NCI-H2227 treated with DMSO at 0.1 percent for 48 hours (cell line): ENCODE data around the gene PLXNA4.
A peak's percentile ranks its signal among the peaks of the same experiment; 100 is the strongest.

Source experiments
- DNase-seq: peaks from one replicate; lab custom pipeline; 2025; lab: John Stamatoyannopoulos, UW

The PLXNA4 gene

DNA sequence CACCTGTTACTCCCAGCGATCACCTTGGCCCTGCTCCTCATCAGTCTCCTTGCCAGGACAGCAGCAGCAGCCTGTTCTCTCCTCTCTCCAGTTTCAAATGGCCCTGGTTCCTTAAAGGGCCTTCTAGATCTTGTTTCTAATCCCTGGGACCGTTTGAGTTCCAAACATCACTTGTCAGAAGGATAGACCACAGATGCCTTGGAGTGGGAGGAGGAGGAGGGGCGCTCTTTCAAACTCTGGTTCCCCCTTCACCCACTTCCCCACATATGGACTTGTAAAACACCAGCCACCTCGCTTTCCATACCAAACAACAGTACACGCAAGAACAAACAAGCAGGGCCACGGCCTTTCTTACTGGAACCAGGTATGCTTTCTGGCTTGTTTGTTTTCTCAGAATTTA, 104.8 kb downstream of the PLXNA4 start:
- no peak for DNase-seq

DNA sequence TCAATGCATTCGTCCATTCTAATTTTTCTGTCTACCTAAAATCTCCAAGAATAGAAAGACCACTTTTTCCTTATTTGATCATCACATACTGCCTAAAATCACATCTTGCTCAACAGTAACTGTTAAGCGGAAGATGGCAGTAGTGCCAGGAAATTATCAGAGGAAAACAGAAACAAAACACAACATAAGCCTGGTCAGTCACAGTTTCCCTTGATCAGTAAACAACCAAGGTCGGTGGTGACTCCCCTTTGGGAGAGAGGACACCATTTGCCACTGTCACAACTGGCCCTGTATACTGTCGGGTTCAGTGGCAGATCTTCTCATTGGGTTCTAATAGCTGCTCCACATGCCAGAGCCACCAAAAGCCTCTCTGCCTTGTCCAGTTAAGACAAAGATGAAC, 106.6 kb downstream of the PLXNA4 start:
- DNase-seq = no peak

DNA sequence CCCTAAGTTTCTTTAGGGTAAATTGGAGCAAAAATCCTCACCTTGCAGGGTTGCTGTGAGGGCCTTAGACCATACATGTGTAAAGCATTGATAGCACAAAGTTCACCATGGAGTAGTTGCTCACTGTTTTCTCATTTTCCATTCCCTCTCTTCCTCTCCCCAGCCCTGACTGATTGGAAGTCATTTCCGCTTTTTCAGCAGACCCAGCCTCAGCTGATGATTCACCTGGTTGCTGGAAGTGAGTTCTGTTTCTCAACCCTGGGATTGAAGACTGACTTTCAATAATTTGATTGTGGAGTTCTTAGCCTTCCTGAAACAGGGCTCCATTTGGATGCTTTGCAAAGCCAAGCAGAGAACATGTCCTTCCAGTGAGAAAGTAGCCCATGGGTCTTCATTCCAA, 107.0 kb downstream of the PLXNA4 start:
- no peak for DNase-seq

DNA sequence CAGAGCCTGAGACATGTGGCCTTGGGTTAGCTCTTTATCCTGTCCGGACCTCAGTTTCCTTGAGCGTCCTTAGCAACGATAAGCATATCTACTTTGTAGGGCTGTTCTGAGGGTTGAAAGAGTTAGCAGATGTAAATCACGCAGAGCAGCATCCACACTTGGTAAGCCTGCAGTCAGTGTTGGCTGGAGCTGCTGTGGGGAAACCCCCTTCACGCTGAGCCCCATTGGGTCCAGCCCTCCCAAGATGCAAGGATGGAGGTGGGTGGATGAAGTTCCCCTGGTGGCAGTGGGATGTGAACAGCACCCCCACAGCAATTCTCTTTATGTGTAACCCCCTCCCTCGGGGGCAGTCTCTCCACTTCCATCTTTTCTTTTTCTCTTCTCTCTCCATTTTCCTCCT, 109.9 kb downstream of the PLXNA4 start:
- DNase-seq = no peak

DNA sequence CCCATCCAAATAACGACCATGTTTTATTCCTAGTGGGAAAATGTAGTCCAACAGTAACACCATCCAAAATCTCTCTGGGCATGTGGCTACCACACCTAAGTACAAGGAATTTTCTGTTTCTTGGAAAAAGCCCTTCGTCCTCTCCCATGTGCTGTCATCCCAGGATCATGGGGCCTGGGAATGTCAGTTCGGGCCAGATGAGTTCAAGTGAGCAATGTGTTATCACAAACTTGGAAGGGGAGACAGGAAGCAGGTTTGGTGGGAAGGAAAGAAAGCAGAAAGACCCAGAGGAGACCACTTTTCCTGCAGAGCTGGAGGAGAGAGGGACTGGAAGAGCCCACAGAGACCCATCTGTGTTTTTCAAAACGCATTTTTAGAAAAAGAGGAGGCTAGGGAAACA, 110.8 kb downstream of the PLXNA4 start:
- DNase-seq = no peak

DNA sequence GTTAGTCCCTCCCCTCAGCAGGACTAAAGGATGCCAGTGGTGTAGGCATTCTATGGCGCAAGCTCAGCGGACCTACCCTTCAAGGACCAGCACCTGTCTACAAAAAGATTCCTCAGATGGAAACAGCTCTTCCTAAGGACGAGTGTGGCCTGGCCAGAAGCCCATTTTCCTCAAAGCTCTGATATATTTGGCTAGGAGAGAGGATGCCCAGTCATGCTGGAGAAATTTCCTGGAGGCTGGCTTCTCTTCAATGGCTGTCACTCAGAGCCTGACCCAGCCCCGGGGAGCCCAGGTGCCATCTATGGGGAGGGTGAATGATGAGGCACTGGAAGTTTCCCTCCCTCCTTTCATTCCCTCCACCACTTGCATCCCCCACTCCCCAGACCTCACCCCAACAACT, 111.5 kb downstream of the PLXNA4 start:
- DNase-seq = no peak

DNA sequence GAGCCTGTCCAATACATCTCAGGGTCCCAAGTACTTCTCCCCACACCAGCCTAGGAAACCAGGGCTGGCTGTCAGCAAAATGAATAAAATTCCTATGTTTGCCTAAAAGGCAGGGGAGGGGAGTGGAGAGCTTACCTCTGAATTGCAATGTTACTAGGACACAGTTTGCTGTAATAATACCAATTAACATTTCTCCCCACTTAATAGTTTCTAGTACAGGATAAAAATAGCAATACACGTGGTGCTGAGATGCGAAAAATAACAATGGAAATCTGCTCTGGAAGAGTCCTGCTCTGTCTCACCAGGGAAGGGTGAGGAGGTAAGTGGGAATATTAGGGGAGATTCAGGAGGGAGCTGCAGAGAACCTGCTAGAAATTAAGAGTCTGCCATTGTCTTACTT, 112.3 kb downstream of the PLXNA4 start:
- no peak for DNase-seq

DNA sequence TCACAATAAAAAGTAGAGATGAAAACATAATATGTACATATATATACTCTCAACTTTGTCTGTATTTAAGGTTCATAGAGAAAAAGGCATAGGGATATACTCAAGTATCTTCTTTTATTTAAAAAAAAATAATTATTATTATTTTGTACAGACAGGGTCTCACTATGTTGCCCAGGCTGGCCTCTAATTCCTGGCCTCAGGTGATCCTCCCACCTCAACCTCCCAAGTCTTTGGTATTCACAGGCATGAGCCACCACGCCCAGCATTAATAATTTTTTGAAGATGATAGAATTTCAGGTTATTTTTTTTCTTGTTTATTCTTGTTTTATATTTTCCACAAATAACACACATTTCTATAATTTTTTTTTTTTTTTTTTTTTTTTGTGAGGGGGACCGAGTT, 113.8 kb downstream of the PLXNA4 start:
- DNase-seq = no peak

DNA sequence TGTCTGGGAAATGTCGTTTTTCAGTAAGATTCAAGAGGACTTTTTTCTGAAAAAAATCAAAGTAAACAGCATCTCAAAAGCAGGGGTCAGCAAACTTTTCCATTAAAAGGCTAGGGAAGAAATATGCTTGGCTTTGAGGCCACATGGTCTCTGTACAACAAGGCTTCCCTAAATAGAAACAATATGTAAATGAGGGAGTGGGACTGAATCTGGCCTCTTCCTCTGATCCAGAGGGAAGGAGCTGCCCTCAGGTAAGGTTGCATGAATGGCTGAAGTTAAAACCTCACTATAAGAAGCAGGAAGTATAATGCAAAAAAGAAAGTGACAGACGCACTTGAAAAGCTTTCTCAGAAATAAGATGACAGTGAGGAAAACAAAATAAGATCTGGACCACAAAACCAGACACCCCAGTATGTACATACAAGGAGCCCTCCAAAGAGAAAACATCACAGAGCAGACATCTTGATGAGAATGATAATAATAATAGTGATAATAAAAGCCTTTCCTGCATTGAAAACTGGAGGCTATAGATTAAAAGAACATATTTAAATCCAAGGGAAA, 115.2 kb downstream of the PLXNA4 start:
- no peak for DNase-seq

DNA sequence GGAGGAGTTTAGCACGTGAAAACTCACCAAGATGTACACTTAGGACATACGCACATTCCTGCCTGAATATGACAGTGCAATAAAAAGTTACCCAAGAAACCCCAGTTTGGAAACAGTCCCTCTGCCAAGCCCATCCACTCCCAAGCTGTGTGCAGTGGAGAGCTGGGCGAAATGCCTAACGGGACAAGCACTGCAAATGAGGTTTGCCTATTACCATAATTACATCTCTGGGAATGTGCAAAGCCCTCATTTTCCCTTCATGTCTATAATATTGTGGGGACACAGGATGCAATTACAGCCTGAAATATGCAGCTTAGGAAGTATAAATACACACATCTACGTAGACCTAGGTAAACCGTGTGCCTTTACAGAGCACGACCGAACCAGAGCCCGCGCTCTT, 117.5 kb downstream of the PLXNA4 start:
- DNase-seq = peak; percentile 47

DNA sequence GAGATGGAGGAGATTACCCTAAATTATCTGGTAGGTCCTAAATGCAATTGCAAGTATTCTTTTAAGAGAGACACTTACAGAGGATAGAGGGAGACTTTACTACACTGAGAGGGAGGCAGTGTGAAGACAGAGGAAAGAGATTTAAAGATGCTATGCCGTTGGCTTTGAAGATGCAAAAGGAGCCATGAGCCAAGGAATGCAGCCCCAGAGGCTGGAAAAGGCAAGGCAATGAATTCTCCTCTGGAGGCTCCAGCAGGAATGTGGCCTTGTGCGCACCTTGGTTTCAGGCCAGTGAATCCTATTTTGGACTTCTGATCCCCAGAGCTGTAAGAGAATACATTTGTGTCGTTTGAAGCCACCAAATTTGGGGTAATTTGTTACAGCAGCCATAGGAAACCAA, 118.6 kb downstream of the PLXNA4 start:
- no peak for DNase-seq

DNA sequence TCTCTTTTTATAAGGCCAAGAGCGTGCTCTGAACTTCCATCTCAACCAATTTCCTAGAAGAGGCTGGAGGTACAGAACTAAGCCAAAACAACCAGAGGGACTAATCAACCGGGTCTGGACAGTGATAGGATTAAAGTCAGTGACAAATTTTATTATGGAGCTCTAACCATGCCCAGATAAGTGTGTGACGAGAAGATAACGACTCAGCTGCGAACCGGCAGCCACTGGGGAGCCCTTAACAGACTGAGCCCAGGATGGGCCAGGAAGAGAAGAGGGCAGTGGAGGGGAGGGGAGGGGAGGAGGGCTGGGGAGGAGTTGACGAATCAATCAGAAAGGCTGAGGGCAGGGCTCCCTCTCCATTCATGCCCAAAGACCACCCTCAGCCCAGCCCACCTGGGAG, 119.9 kb downstream of the PLXNA4 start:
- DNase-seq = no peak

DNA sequence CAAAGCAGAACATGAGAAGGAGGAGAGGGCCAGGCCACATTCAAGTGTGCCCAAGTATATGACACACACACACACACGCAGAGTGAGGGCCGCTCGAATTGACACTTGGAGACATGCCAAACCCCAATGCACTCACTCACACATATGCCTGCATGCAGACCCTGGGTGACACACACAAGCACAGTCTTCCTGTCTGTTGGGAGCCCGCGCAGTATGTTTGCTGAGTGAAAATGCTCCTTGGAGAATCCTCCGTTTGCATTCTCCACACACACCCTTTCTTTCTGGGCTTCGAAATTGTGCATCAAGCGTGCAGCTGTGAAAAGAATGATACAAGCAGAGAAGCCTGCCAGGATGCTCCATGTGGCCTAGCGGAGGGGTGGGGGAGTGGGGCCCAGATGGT, 120.9 kb downstream of the PLXNA4 start:
- DNase-seq = no peak

DNA sequence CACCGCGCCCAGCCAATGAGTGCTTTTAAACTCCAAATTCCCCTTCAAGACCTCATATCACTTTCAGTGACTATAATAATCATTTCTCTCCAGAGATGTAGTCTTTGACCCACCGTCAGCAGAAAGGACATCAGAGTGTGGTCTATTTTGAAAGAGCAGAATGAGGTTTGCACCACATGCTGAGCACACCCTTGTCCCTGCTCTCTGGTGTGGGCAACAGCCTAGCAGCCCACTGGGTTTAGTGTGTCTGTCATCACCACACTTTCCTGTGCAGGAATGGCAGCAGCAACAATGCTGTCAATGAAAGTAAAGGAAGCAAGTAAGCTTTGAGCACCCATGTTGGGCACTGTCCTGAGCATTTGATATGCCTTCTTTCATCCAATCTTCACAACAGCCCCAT, 122.4 kb downstream of the PLXNA4 start:
- DNase-seq = no peak

DNA sequence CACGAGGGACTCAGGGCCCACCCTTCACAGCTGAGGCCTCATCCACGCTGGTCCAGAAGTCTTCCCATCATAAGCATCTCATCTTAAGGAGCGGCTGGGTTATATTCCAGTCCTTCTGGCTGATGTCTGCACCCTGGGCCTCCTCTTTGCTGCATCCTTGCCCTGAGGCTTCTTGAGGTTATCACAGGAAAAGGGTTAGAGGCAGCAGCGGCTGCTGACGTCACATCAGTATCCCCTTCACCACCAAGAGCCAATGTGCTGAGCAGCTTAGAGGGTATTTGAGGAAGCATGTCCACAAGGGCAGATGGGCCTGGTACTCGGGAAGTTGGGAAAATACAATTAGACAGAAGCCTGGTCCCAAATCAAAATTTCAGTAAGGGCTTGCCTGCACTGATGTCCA, 125.1 kb downstream of the PLXNA4 start:
- no peak for DNase-seq

DNA sequence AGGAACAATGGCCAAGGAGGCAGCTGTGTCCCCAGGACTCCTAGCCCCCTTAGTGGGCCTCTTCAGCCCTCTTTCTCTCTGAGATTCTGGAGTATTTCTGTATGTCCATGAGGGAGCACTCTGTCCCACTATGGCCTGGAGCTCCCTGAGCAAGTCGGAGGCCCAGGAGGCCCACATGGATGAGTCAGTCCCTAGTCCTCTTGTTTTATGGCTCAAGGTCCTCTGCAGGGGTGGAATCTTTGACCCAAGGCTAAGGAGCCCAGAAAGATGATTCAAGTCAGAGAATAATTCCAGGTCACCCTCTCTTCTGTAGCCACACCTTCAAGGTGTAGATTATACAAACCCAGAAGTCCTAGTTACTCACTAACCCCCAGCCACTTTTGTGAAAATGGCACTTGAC, 125.6 kb downstream of the PLXNA4 start:
- no peak for DNase-seq

DNA sequence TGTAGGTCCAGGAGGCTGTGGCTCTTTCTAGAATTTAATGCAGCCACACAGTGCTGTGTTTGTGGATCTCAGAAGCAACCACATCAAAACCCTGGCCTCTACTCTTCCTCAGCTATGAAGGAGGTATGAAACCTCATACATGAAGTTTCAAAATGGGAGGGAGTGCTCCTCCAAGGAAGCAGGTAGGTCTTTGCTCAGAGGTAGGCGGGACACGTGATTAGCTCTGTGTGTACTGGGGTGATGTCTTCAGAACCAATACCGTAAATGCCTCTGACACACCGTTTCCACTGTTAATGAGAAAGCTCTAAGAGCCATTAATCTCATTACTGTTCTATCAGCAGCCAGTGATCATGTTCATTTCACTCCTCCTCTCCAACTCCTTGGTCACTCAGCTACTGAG, 126.1 kb downstream of the PLXNA4 start:
- no peak for DNase-seq

DNA sequence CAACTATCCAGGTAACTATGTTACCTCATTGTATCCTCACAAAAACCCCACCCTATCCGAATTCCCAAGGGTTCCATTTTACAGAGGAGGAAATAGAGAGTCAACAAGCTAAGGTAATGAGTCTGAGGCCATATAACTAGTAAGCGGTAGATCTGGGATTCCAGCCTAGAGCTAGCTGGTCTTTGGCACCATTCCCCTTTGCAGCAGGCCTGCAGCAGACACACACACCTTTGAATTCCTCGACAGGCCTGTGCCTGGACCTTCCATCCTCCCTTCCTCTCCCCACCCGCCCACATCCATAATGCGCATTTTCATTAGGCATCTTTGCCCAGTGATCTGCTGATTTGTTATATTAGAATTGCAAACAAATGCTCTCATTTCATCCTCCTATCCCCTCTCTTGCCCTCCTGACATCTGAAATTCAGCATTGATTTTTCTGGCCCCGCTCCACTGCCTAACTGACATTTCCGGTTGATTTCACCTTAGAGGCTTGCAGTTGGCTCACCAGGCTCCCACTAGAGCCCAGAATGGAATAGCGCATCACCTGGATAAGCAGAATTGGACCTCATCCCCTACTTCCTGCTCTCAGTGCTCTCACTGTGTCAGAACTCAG, 129.5 kb downstream of the PLXNA4 start:
- no peak for DNase-seq

DNA sequence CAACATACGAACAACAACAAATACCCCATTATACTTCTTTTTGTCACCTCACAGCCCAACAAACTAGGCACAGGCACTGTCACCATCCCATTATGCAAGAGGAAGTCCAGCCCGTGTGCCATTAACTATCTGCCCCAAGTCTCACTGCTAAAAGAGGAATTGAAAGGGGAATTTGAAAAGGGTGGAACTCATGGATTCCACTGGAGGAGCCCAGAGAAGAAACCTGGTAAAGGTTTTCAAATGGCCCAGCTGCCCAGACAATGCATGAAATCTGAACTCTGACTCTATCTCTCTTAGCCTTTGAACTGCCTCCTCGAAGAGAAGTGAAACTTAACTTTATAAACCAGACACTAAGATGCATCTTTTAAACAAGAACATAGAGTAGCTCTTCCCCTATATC, 130.0 kb downstream of the PLXNA4 start:
- no peak for DNase-seq

DNA sequence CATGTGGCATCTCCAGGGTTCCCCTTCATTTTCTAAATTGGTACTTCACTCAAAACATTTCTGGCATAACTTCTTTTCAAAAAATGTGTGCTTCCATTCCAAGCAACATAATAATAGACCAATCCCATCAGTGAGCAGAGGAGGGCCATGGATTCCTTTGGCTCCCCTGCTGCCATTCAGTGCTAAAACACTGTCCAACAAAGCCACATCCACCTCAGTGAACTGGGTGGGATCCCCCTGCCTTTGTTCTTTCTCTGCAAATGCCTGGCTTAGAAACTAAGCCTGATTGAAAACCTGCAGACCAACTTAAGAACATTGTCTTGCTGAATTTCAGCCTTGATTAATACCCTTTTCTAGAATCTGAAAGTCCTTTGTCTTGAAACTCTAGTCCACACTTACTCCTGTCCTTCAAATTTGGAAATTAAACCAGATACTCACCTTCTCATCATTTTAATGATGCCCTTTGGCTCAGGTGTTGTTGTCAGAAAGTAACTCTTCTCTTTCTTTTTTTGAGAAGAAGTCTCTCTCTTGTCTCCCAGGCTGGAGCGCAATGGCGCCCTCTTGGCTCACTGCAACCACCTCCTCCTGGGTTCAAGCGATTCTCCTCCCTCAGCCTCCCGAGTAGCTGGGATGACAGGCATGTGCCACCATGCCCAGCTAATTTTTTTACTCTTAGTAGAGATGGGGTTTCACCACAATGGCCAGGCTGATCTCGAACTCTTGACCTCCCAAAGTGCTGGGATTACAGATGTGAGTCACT, 132.3 kb downstream of the PLXNA4 start:
- DNase-seq = no peak

DNA sequence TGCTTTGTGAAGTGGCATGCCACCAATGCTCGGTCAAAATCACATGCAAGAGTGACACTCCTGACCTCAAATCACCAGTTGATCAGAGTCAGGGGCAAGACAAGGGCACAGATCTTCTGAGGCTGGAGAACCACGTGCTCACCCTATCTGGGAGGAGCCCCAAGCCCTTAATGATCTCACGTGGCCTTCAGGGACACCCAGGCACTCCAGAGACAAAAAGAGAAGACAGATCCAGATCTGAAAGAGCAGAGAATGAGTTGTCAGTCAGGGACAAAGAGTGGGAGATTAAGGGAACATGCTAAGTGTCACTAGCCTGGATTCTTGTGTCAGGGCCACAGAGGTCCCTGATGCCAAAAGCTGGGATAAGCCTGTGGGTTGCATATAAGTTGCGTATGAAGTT, 134.3 kb downstream of the PLXNA4 start:
- no peak for DNase-seq

DNA sequence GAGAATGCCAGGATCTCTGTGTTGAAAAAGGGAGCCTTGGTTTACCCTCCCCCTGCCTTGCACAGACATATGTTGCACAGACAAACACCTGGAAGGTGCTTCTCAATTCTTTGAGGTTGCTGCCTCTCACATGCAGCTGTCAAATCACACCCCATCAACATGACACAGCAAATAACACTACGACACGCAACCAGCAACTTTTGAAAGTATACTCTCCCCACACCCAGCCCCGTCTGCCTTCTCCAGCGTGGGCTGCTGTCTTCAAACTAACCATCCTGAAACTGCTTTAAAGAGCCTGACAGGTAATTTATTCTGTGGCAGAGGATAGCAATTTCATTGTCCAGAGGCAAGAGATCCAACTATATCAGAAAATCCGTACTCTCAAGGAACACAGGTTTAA, 136.1 kb downstream of the PLXNA4 start:
- peak; percentile 71 for DNase-seq

DNA sequence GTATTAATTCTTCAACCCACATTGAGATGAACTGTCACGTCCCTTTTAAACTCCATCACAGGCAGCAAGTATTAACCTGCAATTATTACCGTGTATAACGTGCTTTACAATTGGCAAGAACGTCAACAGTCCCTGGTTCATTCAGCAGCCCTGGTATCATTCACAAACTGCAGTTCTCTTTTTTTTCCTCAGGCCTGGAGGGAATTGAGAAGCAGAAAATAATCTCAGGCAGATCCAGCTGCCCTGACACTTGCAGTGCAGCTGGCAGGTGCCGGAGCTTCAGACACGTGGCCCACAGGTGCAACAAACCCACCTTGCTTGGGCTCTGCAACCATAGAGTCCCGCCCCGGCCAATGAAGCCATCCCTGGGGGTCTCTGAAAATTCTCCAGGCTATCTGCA, 137.3 kb downstream of the PLXNA4 start:
- no peak for DNase-seq

DNA sequence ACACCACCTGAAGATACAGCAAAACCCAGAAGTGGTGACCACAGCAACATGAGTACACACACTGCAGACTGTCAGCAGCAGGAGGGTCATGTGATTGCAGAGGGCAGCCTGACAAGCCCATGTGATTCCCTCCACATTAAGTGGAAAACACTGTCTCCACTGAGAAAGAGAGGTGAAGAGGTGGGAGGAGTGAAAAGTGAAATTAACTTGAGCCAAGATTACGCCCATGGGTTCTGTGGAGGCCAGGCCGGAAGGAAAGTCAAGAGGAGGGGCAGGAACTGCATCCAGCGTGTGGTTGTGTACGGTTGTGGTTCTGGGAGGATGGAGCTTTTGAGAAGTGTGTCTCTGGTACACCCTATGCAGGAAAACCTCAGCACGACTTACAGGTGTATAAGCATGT, 138.5 kb downstream of the PLXNA4 start:
- DNase-seq = peak; percentile 10
